Activated CD4-positive, alpha-beta T cell treated with anti-CD3 and anti-CD28 coated beads, Interleukin-2, amount 50 U/mL, for 48 hours (primary cell): ENCODE results near the gene EDNRA.
A peak's percentile ranks its signal among the peaks of the same experiment; 100 is the strongest.

Source experiments
- DNase-seq, 2 experiments: peaks; one replicate each; pipeline ENCODE4 v3.0.0-alpha.2; 2020

Gene EDNRA

GRCh38 chr4:147543034-147543433, 62.1 kb downstream of the EDNRA start:
- no peak for DNase-seq

- DNase-seq: no peak
Measured at GRCh38 chr4:147546349-147546748, 65.5 kb downstream of the EDNRA start.

- no peak for DNase-seq
Measured at GRCh38 chr4:147547314-147548056, 66.6 kb downstream of the EDNRA start.

- DNase-seq: no peak
Measured at GRCh38 chr4:147548256-147548655, 67.4 kb downstream of the EDNRA start.

- DNase-seq: peak; percentile 2 to 5
Measured at GRCh38 chr4:147550626-147551246, 69.8 kb downstream of the EDNRA start.

- DNase-seq: no peak
Measured at GRCh38 chr4:147560625-147561024, 79.7 kb downstream of the EDNRA start.

GRCh38 chr4:147566762-147567161, 85.9 kb downstream of the EDNRA start:
- DNase-seq: no peak

GRCh38 chr4:147567276-147567675, 86.4 kb downstream of the EDNRA start:
- DNase-seq: no peak

- no peak for DNase-seq
Measured at GRCh38 chr4:147570616-147571015, 89.7 kb downstream of the EDNRA start.

- no peak for DNase-seq
Measured at GRCh38 chr4:147571036-147571770, 90.3 kb downstream of the EDNRA start.

- no peak for DNase-seq
Measured at GRCh38 chr4:147576084-147576483, 95.2 kb downstream of the EDNRA start.

GRCh38 chr4:147578051-147578476, 97.2 kb downstream of the EDNRA start:
- no peak for DNase-seq

- no peak for DNase-seq
Measured at GRCh38 chr4:147578593-147578992, 97.7 kb downstream of the EDNRA start.

- no peak for DNase-seq
Measured at GRCh38 chr4:147580396-147580795, 99.5 kb downstream of the EDNRA start.

GRCh38 chr4:147581606-147582350, 100.9 kb downstream of the EDNRA start:
- no peak for DNase-seq

- no peak for DNase-seq
Measured at GRCh38 chr4:147582386-147583060, 101.6 kb downstream of the EDNRA start.

- DNase-seq: no peak
Measured at GRCh38 chr4:147583876-147584275, 103.0 kb downstream of the EDNRA start.

GRCh38 chr4:147586032-147586431, 105.1 kb downstream of the EDNRA start:
- DNase-seq: no peak

GRCh38 chr4:147586637-147587036, 105.7 kb downstream of the EDNRA start:
- no peak for DNase-seq

- no peak for DNase-seq
Measured at GRCh38 chr4:147587041-147587440, 106.1 kb downstream of the EDNRA start.

- DNase-seq: no peak
Measured at GRCh38 chr4:147589586-147589985, 108.7 kb downstream of the EDNRA start.

GRCh38 chr4:147590249-147590920, 109.5 kb downstream of the EDNRA start:
- DNase-seq: peak; percentile 55 to 66
